ENCODE data around the gene MED22. TPM values are rescaled to one million over a fixed set of nuclear protein-coding genes. Genes with fewer than 3 reads are reported as not detected.
"Not testable (repeated sequence)": the region's sequence is repeated elsewhere in the genome, so short reads cannot be mapped to it uniquely, and the experiment has no call there.

MED22 gene
- total RNA-seq, 1 donor from 2014 or later = 45.7 TPM

GRCh38 chr9:133327834-133328484 is 20.0 kb downstream of the MED22 start:
- H3K4me3 Mint-ChIP-seq = no peak overlapping the region
- H3K4me1 Mint-ChIP-seq = peaks cover 3% of the 10 kb centered on the region
- no peak for TF ChIP-seq CTCF (IDR thresholded peaks at IDR 0.05)
- CTCF ChIA-PET = no interaction called here
- POLR2A ChIA-PET = no interaction called here
- H3K36me3 Mint-ChIP-seq (ENCODE audit: low read depth) = peaks cover 47% of the 10 kb centered on the region
- DNase-seq (peak; percentile 4), ATAC-seq (ENCODE audit: low read depth) (no peak)
- intact Hi-C loops (cut with micrococcal nuclease) = no loop called here
- no peak overlapping the region for H3K27ac Mint-ChIP-seq
- H3K9me3 Mint-ChIP-seq = no peaks in the 10 kb centered on the region
- H3K27me3 Mint-ChIP-seq = no peaks in the 10 kb centered on the region

- H3K9me3 Mint-ChIP-seq; H3K27me3 Mint-ChIP-seq; CTCF ChIA-PET; POLR2A ChIA-PET; H3K4me3 Mint-ChIP-seq; H3K27ac Mint-ChIP-seq; ATAC-seq (ENCODE audit: low read depth); DNase-seq; H3K4me1 Mint-ChIP-seq; intact Hi-C loops (cut with micrococcal nuclease): not testable (repeated sequence)
- peaks cover 38% of the 10 kb centered on the region for H3K36me3 Mint-ChIP-seq (ENCODE audit: low read depth)
Measured at GRCh38 chr9:133327021-133327420, 20.9 kb downstream of the MED22 start.

- peaks cover 18% of the 10 kb centered on the region for H3K36me3 Mint-ChIP-seq (ENCODE audit: low read depth)
- no peak for DNase-seq
- ATAC-seq (ENCODE audit: low read depth) = no peak
- H3K9me3 Mint-ChIP-seq = no peaks in the 10 kb centered on the region
- no peak overlapping the region for H3K27ac Mint-ChIP-seq
- no peaks in the 10 kb centered on the region for H3K27me3 Mint-ChIP-seq
- CTCF ChIA-PET = no interaction called here
- H3K4me3 Mint-ChIP-seq = no peak overlapping the region
- intact Hi-C loops (cut with micrococcal nuclease) = no loop called here
- no peak for TF ChIP-seq CTCF (IDR thresholded peaks at IDR 0.05)
- POLR2A ChIA-PET = no interaction called here
- peaks cover 1% of the 10 kb centered on the region for H3K4me1 Mint-ChIP-seq
Measured at GRCh38 chr9:133323991-133324703, 23.8 kb downstream of the MED22 start.

GRCh38 chr9:133323211-133323610 is 24.7 kb downstream of the MED22 start:
- no peaks in the 10 kb centered on the region for H3K9me3 Mint-ChIP-seq
- intact Hi-C loops (cut with micrococcal nuclease) = no loop called here
- POLR2A ChIA-PET = no interaction called here
- H3K36me3 Mint-ChIP-seq (ENCODE audit: low read depth) = peaks cover 9% of the 10 kb centered on the region
- H3K27me3 Mint-ChIP-seq = no peaks in the 10 kb centered on the region
- CTCF ChIA-PET = no interaction called here
- no peak for ATAC-seq (ENCODE audit: low read depth)
- H3K4me3 Mint-ChIP-seq = no peak overlapping the region
- no peaks in the 10 kb centered on the region for H3K4me1 Mint-ChIP-seq
- H3K27ac Mint-ChIP-seq = no peak overlapping the region
- no peak for DNase-seq
- no peak for TF ChIP-seq CTCF (IDR thresholded peaks at IDR 0.05)

- Mint-ChIP-seq H3K4me1 (no peaks in the 10 kb centered on the region), H3K27me3 (no peaks in the 10 kb centered on the region), H3K4me3 (no peak overlapping the region), H3K9me3 (no peaks in the 10 kb centered on the region), H3K27ac (no peak overlapping the region), H3K36me3 (ENCODE audit: low read depth) (peaks cover 7% of the 10 kb centered on the region)
- TF ChIP-seq CTCF (IDR thresholded peaks at IDR 0.05) = no peak
- ChIA-PET POLR2A (no interaction called here), CTCF (no interaction called here)
- ATAC-seq (ENCODE audit: low read depth) (no peak), DNase-seq (no peak)
- intact Hi-C loops (cut with micrococcal nuclease) = no loop called here
Measured at GRCh38 chr9:133322701-133323100, 25.2 kb downstream of the MED22 start.
